ENCODE results near the gene RAB42. TPM values are rescaled to one million over a fixed set of nuclear protein-coding genes. Genes with fewer than 3 reads are reported as not detected.

The RAB42 gene
- total and polyA plus RNA-seq, 9 of the 15 experiments (the other 6 are each of a cell fraction or from before 2014, with no cell fraction given), result 0.07 to 0.14 (median 0.12) TPM; not detected in 6

GRCh38 chr1:28642847-28643635 is 51.0 kb downstream of the RAB42 start, which contains the start of gene TAF12 (continued):
- TF ChIP-seq ZNF764 (CRISPR knock-in tag; IDR thresholded peaks at IDR 0.05; ENCODE audit: low read depth) (0 out of 2 replicates have a peak, but pooled peaks have one; percentile 2), NCOA6 (IDR thresholded peaks at IDR 0.05) (no peak), PHF20 (IDR thresholded peaks at IDR 0.05; ENCODE audit: partially characterized antibody) (peak; percentile 88), SRSF1 (IDR thresholded peaks at IDR 0.05; ENCODE audit: low read depth, low read length) (no peak), POLR2A (conservative IDR thresholded peaks at IDR 0.05) (peak; percentile 99), ZZZ3 (IDR thresholded peaks at IDR 0.05) (no peak; the same call in 1 of the 2 replicates)
- TF ChIP-seq, protein P1, sequence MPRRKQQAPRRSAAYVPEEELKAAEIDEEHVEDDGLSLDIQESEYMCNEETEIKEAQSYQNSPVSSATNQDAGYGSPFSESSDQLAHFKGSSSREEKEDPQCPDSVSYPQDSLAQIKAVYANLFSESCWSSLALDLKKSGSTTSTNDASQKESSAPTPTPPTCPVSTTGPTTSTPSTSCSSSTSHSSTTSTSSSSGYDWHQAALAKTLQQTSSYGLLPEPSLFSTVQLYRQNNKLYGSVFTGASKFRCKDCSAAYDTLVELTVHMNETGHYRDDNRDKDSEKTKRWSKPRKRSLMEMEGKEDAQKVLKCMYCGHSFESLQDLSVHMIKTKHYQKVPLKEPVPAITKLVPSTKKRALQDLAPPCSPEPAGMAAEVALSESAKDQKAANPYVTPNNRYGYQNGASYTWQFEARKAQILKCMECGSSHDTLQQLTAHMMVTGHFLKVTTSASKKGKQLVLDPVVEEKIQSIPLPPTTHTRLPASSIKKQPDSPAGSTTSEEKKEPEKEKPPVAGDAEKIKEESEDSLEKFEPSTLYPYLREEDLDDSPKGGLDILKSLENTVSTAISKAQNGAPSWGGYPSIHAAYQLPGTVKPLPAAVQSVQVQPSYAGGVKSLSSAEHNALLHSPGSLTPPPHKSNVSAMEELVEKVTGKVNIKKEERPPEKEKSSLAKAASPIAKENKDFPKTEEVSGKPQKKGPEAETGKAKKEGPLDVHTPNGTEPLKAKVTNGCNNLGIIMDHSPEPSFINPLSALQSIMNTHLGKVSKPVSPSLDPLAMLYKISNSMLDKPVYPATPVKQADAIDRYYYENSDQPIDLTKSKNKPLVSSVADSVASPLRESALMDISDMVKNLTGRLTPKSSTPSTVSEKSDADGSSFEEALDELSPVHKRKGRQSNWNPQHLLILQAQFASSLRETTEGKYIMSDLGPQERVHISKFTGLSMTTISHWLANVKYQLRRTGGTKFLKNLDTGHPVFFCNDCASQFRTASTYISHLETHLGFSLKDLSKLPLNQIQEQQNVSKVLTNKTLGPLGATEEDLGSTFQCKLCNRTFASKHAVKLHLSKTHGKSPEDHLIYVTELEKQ (CRISPR knock-in tag; IDR thresholded peaks at IDR 0.05), result no peak
- TF ChIP-seq, protein P2, sequence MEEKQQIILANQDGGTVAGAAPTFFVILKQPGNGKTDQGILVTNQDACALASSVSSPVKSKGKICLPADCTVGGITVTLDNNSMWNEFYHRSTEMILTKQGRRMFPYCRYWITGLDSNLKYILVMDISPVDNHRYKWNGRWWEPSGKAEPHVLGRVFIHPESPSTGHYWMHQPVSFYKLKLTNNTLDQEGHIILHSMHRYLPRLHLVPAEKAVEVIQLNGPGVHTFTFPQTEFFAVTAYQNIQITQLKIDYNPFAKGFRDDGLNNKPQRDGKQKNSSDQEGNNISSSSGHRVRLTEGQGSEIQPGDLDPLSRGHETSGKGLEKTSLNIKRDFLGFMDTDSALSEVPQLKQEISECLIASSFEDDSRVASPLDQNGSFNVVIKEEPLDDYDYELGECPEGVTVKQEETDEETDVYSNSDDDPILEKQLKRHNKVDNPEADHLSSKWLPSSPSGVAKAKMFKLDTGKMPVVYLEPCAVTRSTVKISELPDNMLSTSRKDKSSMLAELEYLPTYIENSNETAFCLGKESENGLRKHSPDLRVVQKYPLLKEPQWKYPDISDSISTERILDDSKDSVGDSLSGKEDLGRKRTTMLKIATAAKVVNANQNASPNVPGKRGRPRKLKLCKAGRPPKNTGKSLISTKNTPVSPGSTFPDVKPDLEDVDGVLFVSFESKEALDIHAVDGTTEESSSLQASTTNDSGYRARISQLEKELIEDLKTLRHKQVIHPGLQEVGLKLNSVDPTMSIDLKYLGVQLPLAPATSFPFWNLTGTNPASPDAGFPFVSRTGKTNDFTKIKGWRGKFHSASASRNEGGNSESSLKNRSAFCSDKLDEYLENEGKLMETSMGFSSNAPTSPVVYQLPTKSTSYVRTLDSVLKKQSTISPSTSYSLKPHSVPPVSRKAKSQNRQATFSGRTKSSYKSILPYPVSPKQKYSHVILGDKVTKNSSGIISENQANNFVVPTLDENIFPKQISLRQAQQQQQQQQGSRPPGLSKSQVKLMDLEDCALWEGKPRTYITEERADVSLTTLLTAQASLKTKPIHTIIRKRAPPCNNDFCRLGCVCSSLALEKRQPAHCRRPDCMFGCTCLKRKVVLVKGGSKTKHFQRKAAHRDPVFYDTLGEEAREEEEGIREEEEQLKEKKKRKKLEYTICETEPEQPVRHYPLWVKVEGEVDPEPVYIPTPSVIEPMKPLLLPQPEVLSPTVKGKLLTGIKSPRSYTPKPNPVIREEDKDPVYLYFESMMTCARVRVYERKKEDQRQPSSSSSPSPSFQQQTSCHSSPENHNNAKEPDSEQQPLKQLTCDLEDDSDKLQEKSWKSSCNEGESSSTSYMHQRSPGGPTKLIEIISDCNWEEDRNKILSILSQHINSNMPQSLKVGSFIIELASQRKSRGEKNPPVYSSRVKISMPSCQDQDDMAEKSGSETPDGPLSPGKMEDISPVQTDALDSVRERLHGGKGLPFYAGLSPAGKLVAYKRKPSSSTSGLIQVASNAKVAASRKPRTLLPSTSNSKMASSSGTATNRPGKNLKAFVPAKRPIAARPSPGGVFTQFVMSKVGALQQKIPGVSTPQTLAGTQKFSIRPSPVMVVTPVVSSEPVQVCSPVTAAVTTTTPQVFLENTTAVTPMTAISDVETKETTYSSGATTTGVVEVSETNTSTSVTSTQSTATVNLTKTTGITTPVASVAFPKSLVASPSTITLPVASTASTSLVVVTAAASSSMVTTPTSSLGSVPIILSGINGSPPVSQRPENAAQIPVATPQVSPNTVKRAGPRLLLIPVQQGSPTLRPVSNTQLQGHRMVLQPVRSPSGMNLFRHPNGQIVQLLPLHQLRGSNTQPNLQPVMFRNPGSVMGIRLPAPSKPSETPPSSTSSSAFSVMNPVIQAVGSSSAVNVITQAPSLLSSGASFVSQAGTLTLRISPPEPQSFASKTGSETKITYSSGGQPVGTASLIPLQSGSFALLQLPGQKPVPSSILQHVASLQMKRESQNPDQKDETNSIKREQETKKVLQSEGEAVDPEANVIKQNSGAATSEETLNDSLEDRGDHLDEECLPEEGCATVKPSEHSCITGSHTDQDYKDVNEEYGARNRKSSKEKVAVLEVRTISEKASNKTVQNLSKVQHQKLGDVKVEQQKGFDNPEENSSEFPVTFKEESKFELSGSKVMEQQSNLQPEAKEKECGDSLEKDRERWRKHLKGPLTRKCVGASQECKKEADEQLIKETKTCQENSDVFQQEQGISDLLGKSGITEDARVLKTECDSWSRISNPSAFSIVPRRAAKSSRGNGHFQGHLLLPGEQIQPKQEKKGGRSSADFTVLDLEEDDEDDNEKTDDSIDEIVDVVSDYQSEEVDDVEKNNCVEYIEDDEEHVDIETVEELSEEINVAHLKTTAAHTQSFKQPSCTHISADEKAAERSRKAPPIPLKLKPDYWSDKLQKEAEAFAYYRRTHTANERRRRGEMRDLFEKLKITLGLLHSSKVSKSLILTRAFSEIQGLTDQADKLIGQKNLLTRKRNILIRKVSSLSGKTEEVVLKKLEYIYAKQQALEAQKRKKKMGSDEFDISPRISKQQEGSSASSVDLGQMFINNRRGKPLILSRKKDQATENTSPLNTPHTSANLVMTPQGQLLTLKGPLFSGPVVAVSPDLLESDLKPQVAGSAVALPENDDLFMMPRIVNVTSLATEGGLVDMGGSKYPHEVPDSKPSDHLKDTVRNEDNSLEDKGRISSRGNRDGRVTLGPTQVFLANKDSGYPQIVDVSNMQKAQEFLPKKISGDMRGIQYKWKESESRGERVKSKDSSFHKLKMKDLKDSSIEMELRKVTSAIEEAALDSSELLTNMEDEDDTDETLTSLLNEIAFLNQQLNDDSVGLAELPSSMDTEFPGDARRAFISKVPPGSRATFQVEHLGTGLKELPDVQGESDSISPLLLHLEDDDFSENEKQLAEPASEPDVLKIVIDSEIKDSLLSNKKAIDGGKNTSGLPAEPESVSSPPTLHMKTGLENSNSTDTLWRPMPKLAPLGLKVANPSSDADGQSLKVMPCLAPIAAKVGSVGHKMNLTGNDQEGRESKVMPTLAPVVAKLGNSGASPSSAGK (IDR thresholded peaks at IDR 0.05), result peak; percentile 84
- TF ChIP-seq, protein P3, sequence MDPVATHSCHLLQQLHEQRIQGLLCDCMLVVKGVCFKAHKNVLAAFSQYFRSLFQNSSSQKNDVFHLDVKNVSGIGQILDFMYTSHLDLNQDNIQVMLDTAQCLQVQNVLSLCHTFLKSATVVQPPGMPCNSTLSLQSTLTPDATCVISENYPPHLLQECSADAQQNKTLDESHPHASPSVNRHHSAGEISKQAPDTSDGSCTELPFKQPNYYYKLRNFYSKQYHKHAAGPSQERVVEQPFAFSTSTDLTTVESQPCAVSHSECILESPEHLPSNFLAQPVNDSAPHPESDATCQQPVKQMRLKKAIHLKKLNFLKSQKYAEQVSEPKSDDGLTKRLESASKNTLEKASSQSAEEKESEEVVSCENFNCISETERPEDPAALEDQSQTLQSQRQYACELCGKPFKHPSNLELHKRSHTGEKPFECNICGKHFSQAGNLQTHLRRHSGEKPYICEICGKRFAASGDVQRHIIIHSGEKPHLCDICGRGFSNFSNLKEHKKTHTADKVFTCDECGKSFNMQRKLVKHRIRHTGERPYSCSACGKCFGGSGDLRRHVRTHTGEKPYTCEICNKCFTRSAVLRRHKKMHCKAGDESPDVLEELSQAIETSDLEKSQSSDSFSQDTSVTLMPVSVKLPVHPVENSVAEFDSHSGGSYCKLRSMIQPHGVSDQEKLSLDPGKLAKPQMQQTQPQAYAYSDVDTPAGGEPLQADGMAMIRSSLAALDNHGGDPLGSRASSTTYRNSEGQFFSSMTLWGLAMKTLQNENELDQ (CRISPR knock-in tag; IDR thresholded peaks at IDR 0.05; ENCODE audit: borderline replicate concordance), result peak; percentile 84; the same call in 1 of the 2 replicates
